Cerebellar cortex (tissue), 1 donor: ENCODE data around the gene LGALS9.

Experiments
- DNase-seq: peaks from one replicate; pipeline ENCODE4 v3.0.0-alpha.2; 2015; ENCODE audit warnings: low spot score

Gene LGALS9

DNA sequence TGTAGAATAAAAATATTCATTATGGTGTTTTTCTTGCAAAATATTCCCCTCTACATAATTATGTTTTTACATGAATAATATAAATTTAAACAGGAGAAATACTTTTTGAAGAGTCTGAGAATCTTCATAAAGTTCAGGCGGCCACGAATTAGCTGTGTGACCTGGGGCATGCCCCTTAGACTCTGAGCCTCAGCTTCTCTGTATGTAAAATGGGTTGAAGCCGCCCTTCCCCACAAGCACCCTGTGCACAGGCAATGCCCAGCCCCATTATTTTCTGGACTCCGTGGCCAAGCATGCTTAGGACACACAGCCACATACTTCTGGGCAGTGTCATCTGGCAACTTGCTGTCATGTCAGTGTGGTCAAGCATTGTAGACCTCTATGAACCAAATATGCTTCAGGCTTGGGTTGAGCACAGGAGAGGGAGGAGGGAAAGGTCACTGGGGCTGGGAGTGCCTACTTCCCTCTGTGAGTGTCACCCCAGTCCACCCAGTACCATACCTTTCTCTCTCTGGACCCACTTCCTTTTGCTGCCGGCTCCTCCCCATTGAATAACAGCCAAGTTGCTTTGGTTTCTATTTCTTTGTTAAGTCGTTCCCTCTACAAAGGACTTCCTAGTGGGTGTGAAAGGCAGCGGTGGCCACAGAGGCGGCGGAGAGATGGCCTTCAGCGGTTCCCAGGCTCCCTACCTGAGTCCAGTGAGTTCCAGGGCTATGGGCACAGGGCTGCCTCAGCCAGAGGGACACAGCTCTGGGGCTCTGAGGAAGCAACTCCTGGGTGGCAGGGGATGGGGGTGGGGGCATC lies at the start of gene LGALS9:
TSS of gene LGALS9 (plus strand) at position 582 of the 804 bp plus-strand sequence. CDS start at position 660, 78 bp downstream.
- DNase-seq, result no peak

DNA sequence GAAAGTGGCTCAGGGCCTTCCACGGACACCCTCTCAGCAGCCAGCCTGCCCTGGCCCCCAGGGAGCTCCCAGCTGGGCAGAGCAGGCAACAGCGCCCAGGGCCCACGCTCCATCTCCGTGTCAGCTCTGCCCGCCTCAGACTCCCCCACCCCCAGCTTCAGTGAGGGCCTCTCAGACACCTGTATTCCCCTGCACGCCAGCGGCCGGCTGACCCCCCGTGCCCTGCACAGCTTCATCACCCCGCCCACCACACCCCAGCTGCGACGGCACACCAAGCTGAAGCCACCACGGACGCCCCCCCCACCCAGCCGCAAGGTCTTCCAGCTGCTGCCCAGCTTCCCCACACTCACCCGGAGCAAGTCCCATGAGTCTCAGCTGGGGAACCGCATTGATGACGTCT lies 48.3 kb upstream of the LGALS9 start:
- no peak for DNase-seq

DNA sequence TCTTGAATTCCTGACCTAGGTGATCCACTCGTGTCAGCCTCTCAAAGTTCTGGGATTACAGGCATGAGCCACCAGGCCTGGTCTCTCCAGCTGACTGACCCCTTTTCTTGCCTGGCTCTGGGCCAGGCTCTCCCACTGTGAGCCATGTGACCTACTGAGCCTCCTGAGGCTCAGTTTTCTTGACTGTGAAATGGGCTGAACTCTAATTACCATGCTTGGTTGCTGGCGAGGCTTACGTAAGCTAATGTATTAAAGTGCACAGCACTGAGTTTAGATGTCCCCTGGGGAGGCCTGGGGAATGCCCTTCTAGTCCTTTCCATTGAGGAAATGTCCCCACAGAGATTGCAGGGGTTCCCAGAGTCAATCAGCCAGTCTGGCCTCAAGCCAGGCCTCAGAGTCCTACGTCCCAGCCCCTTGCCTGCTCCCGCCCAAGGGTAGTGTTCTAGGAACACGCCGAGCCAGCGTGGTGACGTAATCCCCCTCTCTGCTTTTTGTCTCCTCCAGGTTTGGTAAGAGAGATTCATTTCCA lies 45.8 kb upstream of the LGALS9 start:
- no peak for DNase-seq

DNA sequence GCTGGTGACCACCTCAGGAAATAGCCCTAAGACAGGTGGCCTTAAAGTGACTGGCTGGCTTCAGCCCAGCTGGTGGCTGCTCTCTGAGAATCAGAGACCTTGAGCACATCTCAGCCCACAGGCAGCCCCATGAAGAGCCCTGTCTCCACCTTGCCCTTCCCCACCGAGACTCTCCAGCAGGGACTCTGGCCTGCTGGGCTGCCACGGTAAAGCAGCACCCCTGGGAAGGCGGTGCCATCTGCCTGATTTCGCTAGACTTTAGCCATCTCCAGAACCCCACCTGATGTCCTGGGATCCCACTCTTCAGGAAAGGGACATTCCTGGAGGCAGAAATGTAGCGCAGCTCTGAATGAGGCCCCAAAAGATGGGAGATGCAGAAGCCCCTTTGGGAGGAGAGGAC lies 45.2 kb upstream of the LGALS9 start:
- DNase-seq, result no peak

DNA sequence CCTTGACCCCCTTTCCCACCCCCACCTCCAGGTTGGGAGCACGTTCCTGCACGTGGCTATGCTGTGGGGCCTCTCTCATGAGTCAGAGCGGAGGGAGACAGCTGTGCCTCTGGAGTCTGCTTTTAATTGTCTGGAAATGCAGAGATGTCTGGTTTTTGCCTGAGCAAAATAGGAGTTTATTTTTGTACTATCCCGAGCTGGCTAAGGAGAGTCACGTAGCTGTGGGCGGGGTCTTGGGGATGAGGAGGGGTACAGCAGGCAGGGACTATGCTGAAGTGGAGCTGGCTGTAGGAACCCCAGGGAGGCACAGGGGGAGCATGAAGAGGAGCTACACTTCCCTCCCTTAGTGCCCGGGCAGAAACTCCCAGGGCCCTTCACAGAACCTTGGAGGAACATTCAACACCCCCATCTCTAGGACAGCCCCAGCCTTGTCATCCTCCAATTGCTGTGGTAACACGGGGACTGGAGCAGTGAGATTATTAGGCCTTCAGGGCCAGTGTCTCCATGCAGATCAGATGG lies 44.7 kb upstream of the LGALS9 start:
- no peak for DNase-seq

DNA sequence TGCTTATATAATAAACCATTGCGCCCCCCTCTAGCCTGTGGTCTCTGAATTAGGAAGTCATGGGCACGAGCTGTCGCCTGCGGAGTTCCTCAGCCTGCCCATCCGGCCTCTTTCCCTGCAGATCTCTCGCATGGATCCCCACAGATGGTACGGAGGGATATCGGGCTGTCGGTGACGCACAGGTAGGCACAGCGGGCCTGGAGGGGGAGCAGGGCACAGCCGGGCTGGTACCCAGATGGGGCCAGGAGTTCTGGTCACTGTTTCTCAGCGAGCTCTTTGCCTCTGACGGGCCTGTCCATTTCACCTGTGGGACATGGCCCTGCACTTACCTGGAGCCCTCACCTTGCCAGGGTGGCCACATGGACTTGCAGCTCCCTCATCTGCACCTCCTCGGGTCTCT lies 42.6 kb upstream of the LGALS9 start:
- DNase-seq, result no peak

DNA sequence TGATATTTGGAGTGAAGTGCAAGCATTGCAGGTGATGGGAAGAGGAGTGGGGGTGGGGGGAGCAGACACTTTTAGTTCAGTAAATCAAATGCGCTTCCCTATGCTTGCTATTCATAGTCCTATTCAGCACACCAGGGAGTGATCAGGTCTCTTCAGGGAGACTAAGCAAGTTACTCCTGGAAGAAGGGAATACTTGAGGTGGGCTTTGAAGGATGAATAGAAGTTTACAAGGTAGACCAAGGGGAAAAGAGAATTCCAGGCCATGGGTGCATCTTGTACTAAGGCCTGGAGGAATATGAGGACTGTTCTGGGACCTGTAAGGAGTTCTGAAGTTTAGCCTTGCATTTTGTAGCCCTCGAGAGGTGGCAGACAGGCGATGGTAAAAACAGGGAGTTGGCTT lies 40.1 kb upstream of the LGALS9 start:
- no peak for DNase-seq

DNA sequence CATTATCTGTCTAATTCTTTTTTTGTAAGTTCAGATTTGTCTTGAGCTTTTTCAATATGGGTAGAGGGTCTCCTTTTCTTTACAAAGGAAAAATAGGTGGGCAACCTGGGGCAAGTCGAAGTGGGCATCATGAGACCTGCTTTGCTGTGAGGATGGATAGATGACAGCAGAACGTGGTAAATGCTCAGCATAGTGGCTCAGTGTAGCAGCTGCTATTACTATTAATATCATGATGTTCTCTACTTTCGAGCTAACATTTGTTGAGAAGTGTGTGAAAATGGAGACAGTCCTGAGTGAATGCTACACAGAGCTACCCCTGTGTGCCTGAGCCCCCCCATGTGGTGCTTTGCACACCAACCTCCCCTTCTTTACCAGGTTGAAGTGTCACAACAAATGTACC lies 39.0 kb upstream of the LGALS9 start:
- no peak for DNase-seq

DNA sequence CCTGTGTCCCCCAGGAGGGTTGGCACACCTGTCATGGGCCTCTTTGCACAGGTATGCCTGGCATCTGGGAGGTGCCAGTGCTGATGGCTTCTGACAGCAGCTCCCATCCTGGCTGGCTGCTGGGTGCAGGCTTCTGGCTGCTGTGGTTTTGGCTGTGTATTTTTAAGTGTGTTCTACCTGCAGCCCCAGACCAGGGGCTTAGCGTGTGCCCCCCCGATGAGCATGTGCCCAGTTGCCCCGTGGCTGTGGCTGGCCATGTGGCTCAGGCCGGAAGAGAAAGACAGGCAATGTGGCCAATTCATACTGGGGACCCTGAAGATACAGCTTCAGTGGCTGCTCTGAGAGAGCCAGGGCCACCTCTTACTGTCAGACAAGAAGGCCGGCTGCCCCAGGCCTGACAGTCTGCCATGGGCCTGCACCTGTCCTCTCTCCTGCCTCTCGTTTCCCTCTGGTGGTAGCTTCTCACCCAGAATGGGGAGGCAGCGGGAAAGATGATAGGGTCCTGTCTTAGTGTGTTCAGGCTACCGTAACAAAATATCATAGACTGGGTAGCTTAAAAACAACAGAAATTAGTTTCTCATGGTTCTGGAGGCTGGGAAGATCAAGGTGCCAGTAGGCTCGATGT lies 37.6 kb upstream of the LGALS9 start:
- no peak for DNase-seq

DNA sequence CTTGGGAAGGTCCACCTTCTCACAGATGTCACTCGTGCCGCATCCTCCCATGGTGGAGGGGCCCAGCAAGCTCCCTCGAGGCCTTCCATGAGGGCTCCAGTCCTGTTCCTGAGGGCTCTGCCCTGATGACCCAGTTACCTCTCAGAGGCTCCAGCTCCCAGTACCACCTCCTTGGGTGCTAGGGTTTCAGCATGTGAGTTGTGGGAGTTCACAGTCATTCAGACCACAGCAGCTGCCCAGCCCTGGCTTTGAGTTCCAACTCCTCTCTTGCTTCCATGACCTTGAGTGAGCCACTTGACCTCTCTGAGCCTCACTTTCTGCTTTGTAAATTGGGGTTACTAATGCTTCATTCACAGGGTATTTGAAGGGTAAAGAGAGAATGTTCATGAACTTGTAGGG lies 37.1 kb upstream of the LGALS9 start:
- no peak for DNase-seq

DNA sequence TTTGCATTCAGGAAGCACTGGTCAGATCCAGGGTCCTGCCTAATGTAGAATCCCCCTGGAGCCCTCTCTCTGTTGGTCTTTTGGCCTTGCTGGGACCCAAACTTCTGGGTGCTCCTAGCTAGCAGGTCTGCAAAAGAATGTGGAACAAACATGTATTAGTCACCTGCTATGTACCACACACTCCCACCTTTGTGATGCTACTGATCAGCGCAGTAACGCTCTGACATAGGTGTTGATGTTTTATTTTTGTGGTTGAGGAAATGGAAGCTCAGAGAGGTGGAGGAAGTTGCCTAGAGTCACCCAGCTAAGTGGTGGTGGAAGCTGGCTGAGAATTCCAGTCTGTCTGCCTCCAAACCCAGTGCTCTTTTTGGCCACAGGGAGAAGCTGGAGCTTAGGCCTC lies 35.8 kb upstream of the LGALS9 start:
- no peak for DNase-seq

DNA sequence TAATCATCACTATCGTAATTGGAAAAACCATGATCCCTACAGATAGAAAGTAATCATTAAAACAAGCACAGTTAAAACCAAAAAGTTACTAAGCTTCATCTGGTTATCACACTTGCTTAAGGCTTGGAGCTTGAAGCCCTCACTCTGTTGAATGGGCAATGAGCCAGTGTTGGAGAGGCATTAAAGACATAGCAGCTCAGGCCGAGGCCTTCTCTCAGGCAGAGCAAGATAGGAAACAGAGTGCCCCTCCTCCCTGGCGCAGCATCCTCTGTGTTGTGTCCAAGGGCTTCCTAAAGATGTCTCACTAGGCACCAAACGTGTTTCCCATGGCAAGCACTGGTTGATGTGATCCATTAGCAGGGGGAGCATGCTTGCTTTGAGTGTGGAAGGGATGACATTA lies 34.9 kb upstream of the LGALS9 start:
- no peak for DNase-seq

DNA sequence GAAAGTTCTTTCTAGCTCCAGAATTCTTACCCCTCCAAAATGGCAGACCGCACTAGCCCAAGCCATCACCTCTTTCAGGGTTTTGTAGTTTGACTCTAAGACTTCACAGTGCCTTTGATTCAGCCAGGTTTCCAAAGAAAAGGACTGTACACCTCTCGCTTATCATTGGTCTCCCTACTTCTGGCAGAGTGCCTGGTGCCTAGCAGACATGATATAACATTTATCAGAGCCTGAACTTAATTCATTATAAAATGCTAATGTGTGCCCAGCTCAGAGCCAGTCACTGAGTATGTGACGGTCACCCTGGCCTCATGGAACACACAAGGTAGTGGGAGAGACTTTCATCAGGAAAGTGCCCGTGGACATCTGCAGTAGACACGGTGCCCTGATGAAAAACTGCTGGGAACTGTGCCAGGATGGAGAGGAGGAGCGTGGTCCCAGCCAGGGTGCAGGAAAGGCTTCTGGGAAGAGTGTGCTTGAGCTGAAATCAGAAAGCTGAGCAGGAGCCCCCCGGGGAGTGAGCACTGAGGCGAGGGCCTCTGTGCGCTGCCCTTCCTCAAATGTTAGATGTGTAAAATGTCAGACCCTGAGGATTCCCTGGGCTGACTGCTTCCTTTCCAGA lies 34.3 kb upstream of the LGALS9 start:
- DNase-seq, result peak; percentile 13

DNA sequence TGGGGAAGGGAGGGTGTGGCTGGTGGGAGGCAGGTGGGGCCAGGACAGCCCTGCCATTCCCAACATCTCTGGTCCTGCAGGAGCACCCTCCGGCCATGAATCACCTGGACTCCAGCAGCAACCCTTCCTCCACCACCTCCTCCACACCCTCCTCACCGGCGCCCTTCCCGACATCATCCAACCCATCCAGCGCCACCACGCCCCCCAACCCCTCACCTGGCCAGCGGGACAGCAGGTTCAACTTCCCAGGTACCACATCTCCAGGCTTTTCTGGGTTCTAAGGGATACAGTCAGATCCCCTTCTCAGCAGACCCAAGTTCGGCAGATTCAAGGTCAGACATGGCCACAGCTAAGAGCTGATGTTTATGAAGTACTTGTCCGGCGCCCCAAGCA lies 33.8 kb upstream of the LGALS9 start:
- DNase-seq, result no peak

DNA sequence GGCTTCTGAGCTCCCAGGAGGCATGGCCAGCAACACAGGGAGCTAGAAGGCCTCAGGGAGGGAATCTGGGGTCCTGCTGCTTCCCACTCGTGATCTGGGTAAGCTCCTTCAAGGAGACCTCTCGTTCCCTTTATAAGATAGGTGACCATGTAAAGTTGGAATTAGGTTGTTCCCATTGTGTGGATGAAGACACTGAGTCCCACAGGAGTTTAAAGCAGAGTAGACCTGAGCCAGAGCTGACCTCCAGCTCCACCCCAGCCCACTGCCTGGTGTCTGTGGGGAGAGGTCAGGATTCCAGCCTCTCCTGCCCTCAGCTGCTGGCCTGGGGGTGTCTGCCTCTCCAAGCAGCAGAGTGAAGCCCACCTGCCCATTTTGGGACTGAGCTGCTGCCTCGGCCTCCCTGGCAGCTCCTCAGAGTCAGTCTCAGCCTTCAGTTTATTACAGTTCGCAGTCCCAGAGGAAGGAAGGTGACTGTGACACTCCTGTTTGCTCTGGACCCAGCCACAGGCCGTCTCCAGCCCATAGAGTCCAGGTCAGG lies 33.1 kb upstream of the LGALS9 start:
- no peak for DNase-seq

DNA sequence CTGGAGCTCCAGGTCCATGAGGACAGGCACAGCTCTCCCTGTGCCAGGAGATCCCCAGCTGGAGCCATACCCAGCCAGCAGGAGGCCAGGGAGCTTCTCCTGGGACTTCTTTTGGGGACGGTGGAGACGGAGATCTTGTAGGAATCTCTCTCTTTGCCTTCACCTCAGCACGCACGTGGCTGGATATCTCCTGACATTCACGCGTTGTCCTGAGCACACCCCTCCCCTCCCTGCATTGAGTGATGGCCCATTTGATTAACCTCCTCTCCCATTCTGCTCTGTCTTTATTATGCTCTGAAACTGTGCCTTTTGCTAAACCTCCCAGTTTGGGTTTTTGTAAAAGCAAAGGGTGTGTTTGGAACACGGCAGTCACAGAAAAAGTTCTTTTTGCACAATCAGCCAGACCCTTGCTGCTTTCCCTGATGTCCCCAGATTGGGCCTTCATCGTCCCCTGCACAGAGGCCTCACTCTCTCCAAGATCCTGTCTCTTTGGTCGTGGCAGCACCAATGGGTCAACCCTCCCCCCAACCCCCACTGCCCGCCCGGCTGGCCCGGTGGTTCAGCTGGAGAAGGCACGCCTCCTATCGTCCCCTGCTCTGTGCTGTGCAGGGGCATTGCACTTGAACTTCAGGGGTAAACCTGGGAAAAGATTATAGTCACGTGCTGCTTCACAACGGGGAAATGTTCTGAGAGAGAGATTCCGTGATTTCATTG lies 32.5 kb upstream of the LGALS9 start:
- DNase-seq, result no peak

DNA sequence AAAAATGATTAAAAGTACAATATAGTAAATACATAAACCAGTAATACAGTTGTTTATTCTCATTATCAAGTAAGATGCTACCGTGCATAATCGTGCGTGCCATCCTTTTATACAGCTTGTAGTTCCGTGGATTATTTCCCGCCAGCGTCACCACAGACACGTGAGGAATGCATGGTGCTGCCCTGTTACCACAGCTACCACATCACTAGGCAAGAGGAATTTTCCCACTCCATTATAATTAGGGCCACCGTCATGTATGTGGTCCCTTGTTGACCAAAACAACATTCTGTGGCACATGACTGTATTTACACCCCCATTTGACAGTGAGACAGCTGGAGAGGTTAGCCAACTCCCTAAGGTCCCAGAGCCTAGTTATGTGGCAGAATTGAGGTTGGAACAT lies 30.5 kb upstream of the LGALS9 start:
- DNase-seq, result no peak

DNA sequence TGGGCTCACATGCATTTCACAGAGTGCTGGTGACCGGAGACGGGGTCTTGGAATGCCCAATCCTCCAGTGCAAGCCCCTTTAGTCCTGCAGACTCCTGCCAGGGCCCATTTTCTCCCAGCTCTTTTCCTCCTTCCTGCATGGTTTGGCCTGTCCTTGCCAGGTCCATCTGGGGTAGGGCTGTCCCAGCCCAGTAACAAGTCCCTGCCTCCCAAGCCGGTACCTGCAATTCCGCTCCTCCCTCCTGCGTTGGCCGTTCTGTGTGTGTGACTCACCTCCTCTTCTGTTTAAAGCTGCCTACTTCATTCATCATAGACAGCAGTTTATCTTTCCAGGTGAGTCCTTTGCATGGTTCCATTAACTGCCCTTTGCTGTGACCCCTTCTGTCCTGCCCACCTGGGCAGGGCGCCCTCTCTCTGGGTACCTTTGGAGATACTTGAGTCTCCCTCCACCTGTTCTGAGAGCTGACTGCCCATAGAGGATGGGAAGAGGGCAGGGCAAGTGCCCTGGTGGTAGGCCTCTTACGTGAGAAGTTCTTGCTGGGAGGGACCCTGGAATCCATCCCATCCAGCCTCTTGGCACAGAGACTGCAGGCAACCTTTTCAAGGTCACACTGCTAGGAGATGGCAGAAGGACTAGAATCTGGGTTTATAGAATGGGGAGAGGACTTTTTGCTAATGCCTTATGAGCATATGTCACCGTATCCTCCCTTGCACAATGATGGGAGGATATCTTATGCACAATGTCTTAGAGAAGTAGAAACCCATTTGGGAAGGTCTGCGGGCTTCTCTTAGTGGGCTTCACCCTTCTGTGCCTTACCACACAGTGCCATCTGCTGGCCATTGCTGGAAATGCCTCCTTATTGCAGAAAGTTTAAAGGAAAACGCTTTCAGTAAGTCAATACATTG lies 29.7 kb upstream of the LGALS9 start:
- DNase-seq, result peak; percentile 85

DNA sequence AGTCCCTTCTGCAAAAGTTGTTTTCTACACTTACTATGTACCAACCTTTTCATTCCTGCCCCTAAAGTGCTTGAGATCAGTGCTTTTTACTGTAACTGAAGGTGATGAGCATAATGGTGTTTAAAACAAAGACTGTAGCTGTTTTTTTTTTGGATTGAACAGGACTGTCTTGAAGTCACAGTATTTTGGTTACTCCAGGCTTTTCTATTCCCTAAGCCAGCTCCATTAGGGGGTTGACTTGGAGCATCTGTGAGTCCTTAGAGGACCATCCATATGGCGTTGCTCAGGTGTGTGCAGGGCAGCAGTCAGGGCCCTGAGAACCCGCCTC lies 29.0 kb upstream of the LGALS9 start:
- no peak for DNase-seq

DNA sequence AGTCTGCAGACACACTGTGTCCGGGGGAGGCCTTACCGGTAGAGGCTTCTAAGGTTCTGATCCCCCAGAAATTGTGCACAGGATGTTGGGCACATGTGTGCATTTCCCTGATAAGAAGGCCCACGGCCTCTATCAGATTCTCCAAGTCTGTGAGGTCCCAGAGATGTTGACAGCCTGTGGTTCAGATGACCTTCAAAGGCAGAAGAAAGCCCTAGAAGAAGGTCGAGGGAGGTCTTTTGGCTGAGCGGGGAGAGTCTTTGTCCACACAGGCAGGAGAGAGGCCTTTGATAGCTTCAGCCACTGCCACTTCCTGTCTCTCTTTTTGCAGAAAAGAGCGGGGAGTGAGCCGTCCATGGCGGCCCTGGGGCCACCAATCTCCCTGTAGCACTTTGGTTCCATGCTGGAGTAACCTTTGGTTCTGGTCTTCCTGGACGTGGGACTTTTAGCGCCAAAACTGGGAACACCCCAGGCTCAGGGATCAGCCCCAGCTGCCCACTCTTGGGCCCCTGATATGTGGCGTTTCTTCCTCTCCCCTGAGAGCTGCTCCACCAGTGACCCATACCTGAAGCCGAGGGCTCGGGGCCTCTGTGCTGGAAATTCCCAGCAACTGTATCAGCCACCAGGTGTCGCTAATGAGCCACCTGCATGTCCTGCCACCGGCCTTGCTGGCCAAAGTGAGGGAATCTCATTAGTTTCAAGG lies 28.1 kb upstream of the LGALS9 start:
- DNase-seq, result peak; percentile 69

DNA sequence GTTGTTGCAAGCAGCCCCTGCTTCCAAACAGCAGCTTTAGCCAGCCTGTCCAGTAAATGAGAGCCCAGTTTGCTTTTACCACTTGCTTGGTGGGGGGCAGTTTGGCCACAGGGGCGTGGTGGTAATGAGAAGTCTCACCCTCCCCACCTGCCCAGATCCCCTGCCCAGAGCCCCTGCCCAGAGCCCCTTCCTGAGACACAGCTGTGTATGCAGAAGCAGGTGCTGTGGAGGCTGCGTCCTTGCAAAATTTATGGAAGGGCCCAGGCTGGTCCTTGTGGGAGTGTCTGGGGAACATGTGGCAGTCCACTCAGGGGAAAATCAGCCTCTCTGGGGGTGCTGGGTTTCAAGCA lies 27.6 kb upstream of the LGALS9 start:
- no peak for DNase-seq
